MM.1S (cell line): ENCODE data around the gene CHST2.

Experiments
- DNase-seq: peaks from one replicate; pipeline ENCODE4 v3.0.0-alpha.2; 2015
- H2AFZ ChIP-seq: fragments of 300-600 bp; sonication (generic); 2 replicates; pipeline ENCODE4 v1.6.0; 2016; ENCODE audit warnings: antibody characterized with exemption, low read length
- H3F3A ChIP-seq: fragments of 300-600 bp; sonication (generic); 2 replicates; pipeline ENCODE4 v1.6.1; 2016; ENCODE audit warnings: mild to moderate bottlenecking, antibody characterized with exemption, low read length, moderate library complexity, mixed read lengths; ENCODE audit not compliant: insufficient read depth
- H3K27ac ChIP-seq: fragments of 300-600 bp; sonication (generic); 2 replicates; pipeline ENCODE4 v1.5.1; 2016; ENCODE audit warnings: mild to moderate bottlenecking, low read length
- H3K27me3 ChIP-seq: fragments of 300-600 bp; sonication (generic); replicated peaks from 2 replicates; pipeline ENCODE4 v1.6.0; 2016; ENCODE audit warnings: low read length; ENCODE audit not compliant: insufficient read depth
- H3K36me3 ChIP-seq: fragments of 300-600 bp; sonication (generic); replicated peaks from 2 replicates; pipeline ENCODE4 v1.6.1; 2016; ENCODE audit warnings: mild to moderate bottlenecking, low read length, mixed read lengths; ENCODE audit not compliant: insufficient read depth
- H3K4me1 ChIP-seq: fragments of 300-600 bp; sonication (generic); 2 replicates; pipeline ENCODE4 v1.6.1; 2016; ENCODE audit warnings: low read length, mixed read lengths
- H3K4me2 ChIP-seq: fragments of 300-600 bp; sonication (generic); 2 replicates; pipeline ENCODE4 v1.6.0; 2016; ENCODE audit warnings: low read depth, low read length
- H3K4me3 ChIP-seq: fragments of 300-600 bp; sonication (generic); 2 replicates; pipeline ENCODE4 v1.5.1; 2016; ENCODE audit warnings: low read length, mixed read lengths
- H3K79me2 ChIP-seq: fragments of 300-600 bp; sonication (generic); 2 replicates; pipeline ENCODE4 v1.6.1; 2016; ENCODE audit warnings: mixed run types, low read length, mixed read lengths
- H3K9ac ChIP-seq: fragments of 300-600 bp; sonication (generic); 2 replicates; pipeline ENCODE4 v1.6.1; 2016; ENCODE audit warnings: low read length, mixed read lengths
- H3K9me2 ChIP-seq: fragments of 300-600 bp; sonication (generic); replicated peaks from 2 replicates; pipeline ENCODE4 v1.6.1; 2016; ENCODE audit warnings: mild to moderate bottlenecking, low read length, mixed read lengths; ENCODE audit not compliant: insufficient read depth
- H3K9me3 ChIP-seq: fragments of 300-600 bp; sonication (generic); replicated peaks from 2 replicates; pipeline ENCODE4 v1.6.1; 2016; ENCODE audit warnings: mild to moderate bottlenecking, low read length, mixed read lengths; ENCODE audit not compliant: insufficient read depth
- H4K20me1 ChIP-seq: fragments of 300-600 bp; sonication (generic); 2 replicates; pipeline ENCODE4 v1.6.1; 2016; ENCODE audit warnings: mild to moderate bottlenecking, low read length, moderate library complexity, mixed read lengths; ENCODE audit not compliant: insufficient read depth
- EZH2 ChIP-seq: fragments of 300-600 bp; sonication (generic); optimal IDR thresholded peaks from 2 replicates; pipeline ENCODE3; 2017; ENCODE audit warnings: low read depth, mild to moderate bottlenecking, antibody characterized with exemption, low read length, mixed read lengths
- EZH2phosphoT487 ChIP-seq: fragments of 300-600 bp; sonication (generic); IDR thresholded peaks from 2 replicates; pipeline ENCODE4 v1.6.1; 2018; ENCODE audit warnings: antibody characterized with exemption, low read length
- TF ChIP-seq, protein P1 (sequence below): fragments of 300-600 bp; sonication (generic); IDR thresholded peaks from 2 replicates; pipeline ENCODE4 v1.5.1; 2016; ENCODE audit warnings: antibody characterized with exemption, low read length, mixed read lengths

Gene CHST2

DNA sequence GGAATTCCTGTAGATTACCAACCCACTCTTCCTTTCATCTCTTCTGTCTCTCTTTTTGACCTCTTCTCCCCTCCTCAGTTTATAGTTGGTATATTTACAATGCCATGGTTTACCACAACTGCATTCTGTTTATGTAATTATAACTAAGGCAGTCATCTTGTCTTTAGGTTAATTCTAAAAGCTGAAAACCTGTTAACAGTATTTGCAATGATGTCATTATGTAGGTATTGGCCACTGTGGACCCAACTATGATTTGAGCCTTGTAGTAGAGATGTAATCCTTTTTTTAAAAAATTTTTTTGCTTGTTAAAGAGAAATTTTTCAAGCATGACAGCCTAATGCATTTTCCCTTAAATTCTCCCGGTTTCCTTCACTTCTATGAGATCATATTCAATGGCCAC is 30.7 kb upstream of the CHST2 start:
- H3K36me3 ChIP-seq: no peaks in the 10 kb centered on the region
- H3K27me3 ChIP-seq: no peaks in the 10 kb centered on the region
- no peak overlapping the region for H3K4me3 ChIP-seq
- no peaks in the 10 kb centered on the region for H3K79me2 ChIP-seq
- no peaks in the 10 kb centered on the region for H4K20me1 ChIP-seq
- H3K4me1 ChIP-seq: no peaks in the 10 kb centered on the region
- no peak for DNase-seq
- no peak overlapping the region for H3K27ac ChIP-seq
- TF ChIP-seq EZH2 (no peak), EZH2phosphoT487 (no peak)
- TF ChIP-seq, protein P1, sequence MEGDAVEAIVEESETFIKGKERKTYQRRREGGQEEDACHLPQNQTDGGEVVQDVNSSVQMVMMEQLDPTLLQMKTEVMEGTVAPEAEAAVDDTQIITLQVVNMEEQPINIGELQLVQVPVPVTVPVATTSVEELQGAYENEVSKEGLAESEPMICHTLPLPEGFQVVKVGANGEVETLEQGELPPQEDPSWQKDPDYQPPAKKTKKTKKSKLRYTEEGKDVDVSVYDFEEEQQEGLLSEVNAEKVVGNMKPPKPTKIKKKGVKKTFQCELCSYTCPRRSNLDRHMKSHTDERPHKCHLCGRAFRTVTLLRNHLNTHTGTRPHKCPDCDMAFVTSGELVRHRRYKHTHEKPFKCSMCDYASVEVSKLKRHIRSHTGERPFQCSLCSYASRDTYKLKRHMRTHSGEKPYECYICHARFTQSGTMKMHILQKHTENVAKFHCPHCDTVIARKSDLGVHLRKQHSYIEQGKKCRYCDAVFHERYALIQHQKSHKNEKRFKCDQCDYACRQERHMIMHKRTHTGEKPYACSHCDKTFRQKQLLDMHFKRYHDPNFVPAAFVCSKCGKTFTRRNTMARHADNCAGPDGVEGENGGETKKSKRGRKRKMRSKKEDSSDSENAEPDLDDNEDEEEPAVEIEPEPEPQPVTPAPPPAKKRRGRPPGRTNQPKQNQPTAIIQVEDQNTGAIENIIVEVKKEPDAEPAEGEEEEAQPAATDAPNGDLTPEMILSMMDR: no peak
- H3K4me2 ChIP-seq: no peak overlapping the region
- H3K9me2 ChIP-seq: no peaks in the 10 kb centered on the region
- H3F3A ChIP-seq: no peaks in the 10 kb centered on the region
- no peak overlapping the region for H2AFZ ChIP-seq
- no peak overlapping the region for H3K9ac ChIP-seq
- H3K9me3 ChIP-seq: no peaks in the 10 kb centered on the region

DNA sequence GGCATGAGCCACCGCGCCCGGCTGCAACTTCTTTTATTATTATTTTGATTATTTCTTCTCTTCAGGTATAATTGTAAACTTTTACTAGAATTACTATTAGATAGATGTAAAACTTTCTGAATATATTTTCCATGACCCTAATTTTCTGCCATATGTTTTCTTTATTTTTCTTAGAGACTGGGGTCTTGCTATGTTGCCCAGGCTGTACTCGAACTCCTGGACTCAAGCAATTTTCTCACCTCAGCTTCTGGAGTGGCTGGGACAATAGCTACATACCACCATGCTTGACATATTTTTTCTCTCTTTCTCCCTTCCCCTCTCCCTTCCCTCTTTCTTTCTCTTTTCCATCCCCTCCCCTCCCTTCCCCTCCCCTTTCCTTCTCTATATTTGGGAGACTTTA is 29.6 kb upstream of the CHST2 start:
- no peak for DNase-seq
- H3K9me3 ChIP-seq: no peaks in the 10 kb centered on the region
- H3F3A ChIP-seq: no peaks in the 10 kb centered on the region
- H3K36me3 ChIP-seq: no peaks in the 10 kb centered on the region
- no peak overlapping the region for H3K27ac ChIP-seq
- no peak overlapping the region for H3K4me2 ChIP-seq
- H3K9me2 ChIP-seq: no peaks in the 10 kb centered on the region
- no peaks in the 10 kb centered on the region for H4K20me1 ChIP-seq
- no peak overlapping the region for H3K9ac ChIP-seq
- H3K27me3 ChIP-seq: no peaks in the 10 kb centered on the region
- H3K79me2 ChIP-seq: no peaks in the 10 kb centered on the region
- H3K4me3 ChIP-seq: no peak overlapping the region
- no peaks in the 10 kb centered on the region for H3K4me1 ChIP-seq
- TF ChIP-seq, protein P1: no peak
- no peak for TF ChIP-seq EZH2
- no peak for TF ChIP-seq EZH2phosphoT487
- H2AFZ ChIP-seq: no peak overlapping the region

DNA sequence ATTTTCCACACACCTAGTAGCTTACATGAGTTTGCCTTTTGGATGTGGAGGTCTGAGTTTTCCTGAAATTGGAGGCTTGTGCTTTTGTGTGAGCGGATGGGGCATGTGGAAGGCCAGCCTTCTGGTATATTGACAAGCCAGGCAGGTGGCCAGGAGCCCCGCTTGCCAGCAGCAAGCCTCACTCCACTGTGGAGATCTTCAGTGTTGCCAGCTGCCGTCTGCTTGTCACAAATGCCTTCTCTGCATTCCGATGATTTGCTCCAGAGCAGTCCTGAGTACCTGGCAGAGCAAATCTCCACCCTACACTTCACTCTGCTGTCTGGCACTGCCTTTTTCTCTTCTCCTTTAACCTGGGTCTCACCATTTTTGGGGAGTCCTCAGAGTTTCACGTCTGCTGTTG is 29.1 kb upstream of the CHST2 start:
- no peak overlapping the region for H3K9ac ChIP-seq
- no peak overlapping the region for H3K4me3 ChIP-seq
- H3K4me2 ChIP-seq: no peak overlapping the region
- H4K20me1 ChIP-seq: no peaks in the 10 kb centered on the region
- no peaks in the 10 kb centered on the region for H3K9me2 ChIP-seq
- H3F3A ChIP-seq: no peaks in the 10 kb centered on the region
- H3K9me3 ChIP-seq: no peaks in the 10 kb centered on the region
- H2AFZ ChIP-seq: no peak overlapping the region
- DNase-seq: no peak
- no peaks in the 10 kb centered on the region for H3K79me2 ChIP-seq
- H3K27me3 ChIP-seq: no peaks in the 10 kb centered on the region
- no peaks in the 10 kb centered on the region for H3K4me1 ChIP-seq
- no peaks in the 10 kb centered on the region for H3K36me3 ChIP-seq
- no peak overlapping the region for H3K27ac ChIP-seq
- no peak for TF ChIP-seq EZH2
- TF ChIP-seq, protein P1: no peak
- no peak for TF ChIP-seq EZH2phosphoT487
